HepG2 (cell line): ENCODE results near the gene STXBP5L. TPM values are rescaled to one million over a fixed set of nuclear protein-coding genes. Genes with fewer than 3 reads are reported as not detected.
A peak's percentile ranks its signal among the peaks of the same experiment; 100 is the strongest.

Source experiments
- ATAC-seq: fragments of 200-7000 bp; cut with Tn5 transposase; 3 replicates; pipeline ENCODE4 v1.9.1; 2020; ENCODE audit warnings: mild to moderate bottlenecking, moderate library complexity
- BruUV-seq: library from RNA; stranded (reverse); fragments of 400-500 nt; replicated peaks from 2 replicates; lab custom pipeline; 2021; lab: Mats Ljungman, UMichigan
- CTCF ChIA-PET: fragments of 300-600 bp; formaldehyde crosslinking; extraction: SDS; loops from one replicate; lab custom pipeline; 2021; ENCODE audit warnings: low total read pairs, inconsistent platforms, low intra/inter-chr PET ratio; lab: Yijun Ruan, JAX
- POLR2A ChIA-PET: fragments of 350-600 bp; sonication (Branson Sonifier 250); formaldehyde crosslinking; loops from one replicate; lab custom pipeline; 2020; ENCODE audit warnings: antibody characterized with exemption, inconsistent platforms; lab: Yijun Ruan, JAX
- DNase-seq: peaks from one replicate; pipeline ENCODE4 v3.0.0-alpha.2; 2015; ENCODE audit warnings: low spot score
- FAIRE-seq: peaks from 3 replicates; lab custom pipeline; 2011; peaks lifted over from hg19 to GRCh38; lab: Jason Lieb, UNC
- H2AFZ ChIP-seq: one replicate; pipeline ENCODE4 v1.6.1; 2011; ENCODE audit warnings: low read length, inconsistent platforms
- H3K27ac ChIP-seq: fragments of 300-600 bp; 3 replicates; pipeline ENCODE4 v1.8.0; 2011; ENCODE audit warnings: mixed run types, mild to moderate bottlenecking, mixed read lengths, low read length, inconsistent platforms; ENCODE audit not compliant: insufficient read depth; ENCODE audit errors: extremely low read length
- H3K27me3 ChIP-seq, 2 experiments: fragments of 200-600 bp in 1 of 2; 2 replicates in 1 of 2; 3 replicates in 1 of 2; pipeline versions ENCODE4 v1.6.0 to v1.8.0; 2011; ENCODE audit warnings: low read length in 2 of 2, mild to moderate bottlenecking in 2 of 2, moderate library complexity in 2 of 2, inconsistent platforms in 1 of 2; ENCODE audit not compliant: insufficient read depth in 2 of 2, control insufficient read depth in 1 of 2
- H3K36me3 ChIP-seq, 2 experiments: fragments of 200-600 bp in 1 of 2; replicated peaks in 1 of 2; 2 replicates in 1 of 2; 3 replicates in 1 of 2; pipeline versions ENCODE4 v1.5.1 to v1.8.0; 2011; ENCODE audit warnings: low read length in 2 of 2, inconsistent platforms in 1 of 2; ENCODE audit not compliant: insufficient read depth in 2 of 2, control insufficient read depth in 1 of 2
- H3K4me1 ChIP-seq: 2 replicates; pipeline ENCODE4 v1.5.1; 2012; ENCODE audit warnings: low read length, inconsistent platforms; ENCODE audit not compliant: insufficient read depth
- H3K4me2 ChIP-seq: 2 replicates; pipeline ENCODE4 v1.6.0; 2011; ENCODE audit warnings: low read depth, low read length, inconsistent platforms
- H3K4me3 ChIP-seq, 3 experiments: fragments of 200-600 bp in 1 of 3; sonication (generic), shearing (Covaris generic) in 1 of 3; replicated peaks in 1 of 3; 2 replicates each; pipeline ENCODE4 v1.5.1; 2011 to 2016; ENCODE audit warnings: low read length in 3 of 3, inconsistent platforms in 2 of 3, low read depth in 2 of 3, mild to moderate bottlenecking in 2 of 3, control low read depth in 1 of 3, mixed read lengths in 1 of 3; ENCODE audit not compliant: insufficient read depth in 1 of 3
- H3K79me2 ChIP-seq: one replicate; pipeline ENCODE4 v1.6.1; 2011; ENCODE audit warnings: low read length, inconsistent platforms; ENCODE audit not compliant: insufficient read depth
- H3K9ac ChIP-seq: 2 replicates; pipeline ENCODE4 v1.6.0; 2011; ENCODE audit warnings: mild to moderate bottlenecking, low read depth, low read length, inconsistent platforms; ENCODE audit not compliant: insufficient read depth
- H3K9me3 ChIP-seq: 2 replicates; pipeline ENCODE4 v1.5.1; 2012; ENCODE audit warnings: mild to moderate bottlenecking, low read length
- H4K20me1 ChIP-seq: 2 replicates; pipeline ENCODE4 v1.6.0; 2011; ENCODE audit warnings: inconsistent platforms, mild to moderate bottlenecking, low read length, moderate library complexity; ENCODE audit not compliant: insufficient read depth
- BRD4 ChIP-seq: sonication (generic); formaldehyde crosslinking; IDR thresholded peaks from 2 replicates; pipeline ENCODE4 v1.4.0; 2020; ENCODE audit warnings: missing genetic modification reagents
- CHD2 ChIP-seq: IDR thresholded peaks from 2 replicates; pipeline ENCODE4 v1.6.1; 2011; ENCODE audit warnings: low read depth, low read length, improper control_type of control experiment
- FOXA1 ChIP-seq, 2 experiments: fragments of 450-650 bp in 1 of 2; sonication (generic) in 1 of 2; formaldehyde crosslinking in 1 of 2; IDR thresholded peaks; 2 replicates each; pipeline versions ENCODE4 v1.4.0 to v1.6.1; 2016 to 2020; ENCODE audit warnings: missing genetic modification reagents in 1 of 2
- MAFK ChIP-seq, 2 experiments: IDR thresholded peaks in 1 of 2; conservative IDR thresholded peaks in 1 of 2; 2 replicates each; pipeline ENCODE4 v1.6.1; 2011; ENCODE audit warnings: improper control_type of control experiment in 2 of 2, low read length in 2 of 2
- TARDBP ChIP-seq: sonication (generic); formaldehyde crosslinking; IDR thresholded peaks from 2 replicates; pipeline ENCODE4 v1.8.0; 2022; ENCODE audit warnings: mild to moderate bottlenecking, missing genetic modification reagents
- ZNF331 ChIP-seq: sonication (generic); formaldehyde crosslinking; IDR thresholded peaks from 2 replicates; pipeline ENCODE4 v1.4.0; 2020; ENCODE audit warnings: missing genetic modification reagents
- ZNF879 ChIP-seq: sonication (generic); formaldehyde crosslinking; IDR thresholded peaks from 2 replicates; pipeline ENCODE4 v1.8.1; 2023; ENCODE audit warnings: missing genetic modification reagents
- WGBS: methylation state at CpG from one replicate; pipeline ENCODE4 v1.1.6; 2017; ENCODE audit warnings: low lambda C conversion rate; 5-methylcytosine and 5-hydroxymethylcytosine counted together
- in situ Hi-C: cut with HindIII; loops from 2 replicates; pipeline ENCODE4 v1.10.0; 2017; ENCODE audit warnings: low pct_unique_long_range_greater_than_20kb; ENCODE audit not compliant: extremely low pct_ligation_motif_present
- intact Hi-C: fragments of 100-400 bp; cut with micrococcal nuclease; formaldehyde crosslinking; loops from one replicate; pipeline ENCODE4 v1.10.0; 2022; ENCODE audit not compliant: unreplicated experiment
- polyA plus RNA-seq, 8 experiments: library from polyadenylated mRNA; depleted of rRNA in 3 of 8; stranded (reverse) in 7 of 8; unstranded in 1 of 8; fragments of >200 nt; fragmentation: Illumina TruSeq in 4 of 8; extraction: Trizol in 4 of 8; gene quantifications; 2 replicates each; pipeline versions ENCODE4 v1.2.1 to v1.2.3, GENCODE V29; 2011 to 2016; ENCODE audit warnings: low read depth in 4 of 8, missing spikeins in 1 of 8, mixed read lengths in 1 of 8; ENCODE audit not compliant: insufficient read depth in 1 of 8
- total RNA-seq, 5 experiments: library from RNA; depleted of rRNA; stranded (reverse); fragments of >200 nt; fragmentation: Illumina TruSeq; extraction: Trizol; gene quantifications; 2 replicates each; pipeline ENCODE4 v1.2.3, GENCODE V29; 2016; ENCODE audit warnings: low read depth in 1 of 5
- TF ChIP-seq, protein P1 (sequence below): fragments of 450-650 bp; IDR thresholded peaks from 2 replicates; pipeline ENCODE4 v1.6.1; 2017; ENCODE audit warnings: mild to moderate bottlenecking
- TF ChIP-seq, protein P2 (sequence below): sonication (generic); formaldehyde crosslinking; IDR thresholded peaks from 2 replicates; pipeline ENCODE4 v1.4.0; 2020; ENCODE audit warnings: missing genetic modification reagents, mild to moderate bottlenecking, borderline replicate concordance
- TF ChIP-seq, protein P3 (sequence below): sonication (generic); formaldehyde crosslinking; IDR thresholded peaks from 2 replicates; pipeline ENCODE4 v1.4.0; 2020; ENCODE audit warnings: missing genetic modification reagents, borderline replicate concordance

Gene STXBP5L
- total and polyA plus RNA-seq, 2 of the 13 experiments (the other 11 are each of a cell fraction or from before 2014, with no cell fraction given) = not detected

DNA sequence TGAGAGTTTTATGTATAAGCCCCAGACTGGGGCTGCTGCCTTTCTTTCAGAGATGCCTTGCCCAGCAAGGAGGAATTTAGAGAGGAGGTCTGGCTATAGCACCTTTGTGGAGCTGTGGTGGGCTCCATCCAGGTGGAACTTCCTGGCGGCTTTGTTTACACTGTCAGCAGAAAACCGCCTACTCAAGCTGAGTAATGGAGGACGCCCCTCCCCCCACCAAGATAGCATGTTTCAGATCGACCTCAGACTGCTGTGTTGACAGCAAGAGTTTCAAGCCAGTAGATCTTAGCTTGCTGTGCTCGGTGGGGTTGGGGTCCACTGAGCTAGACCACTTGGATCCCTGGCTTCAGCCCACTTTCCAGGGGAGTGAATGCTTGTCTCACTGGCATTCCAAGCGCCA is 155.6 kb downstream of the STXBP5L start:
- TF ChIP-seq MAFK (conservative IDR thresholded peaks at IDR 0.05 in 1 of 2, IDR thresholded peaks at IDR 0.05 in 1 of 2; ENCODE audit: low read length in 2 of 2) (peak in 1 of 2 experiments; percentile 13; a peak in 1 of 4 replicates), FOXA1 (IDR thresholded peaks at IDR 0.05) (no peak), FOXA1 (CRISPR knock-in tag; IDR thresholded peaks at IDR 0.05) (no peak), TARDBP (CRISPR knock-in tag) (no peak), BRD4 (CRISPR knock-in tag) (no peak), CHD2 (no peak), ZNF879 (CRISPR knock-in tag) (no peak), ZNF331 (CRISPR knock-in tag) (peak; percentile 26; the same call in 1 of the 2 replicates)
- TF ChIP-seq, protein P1, sequence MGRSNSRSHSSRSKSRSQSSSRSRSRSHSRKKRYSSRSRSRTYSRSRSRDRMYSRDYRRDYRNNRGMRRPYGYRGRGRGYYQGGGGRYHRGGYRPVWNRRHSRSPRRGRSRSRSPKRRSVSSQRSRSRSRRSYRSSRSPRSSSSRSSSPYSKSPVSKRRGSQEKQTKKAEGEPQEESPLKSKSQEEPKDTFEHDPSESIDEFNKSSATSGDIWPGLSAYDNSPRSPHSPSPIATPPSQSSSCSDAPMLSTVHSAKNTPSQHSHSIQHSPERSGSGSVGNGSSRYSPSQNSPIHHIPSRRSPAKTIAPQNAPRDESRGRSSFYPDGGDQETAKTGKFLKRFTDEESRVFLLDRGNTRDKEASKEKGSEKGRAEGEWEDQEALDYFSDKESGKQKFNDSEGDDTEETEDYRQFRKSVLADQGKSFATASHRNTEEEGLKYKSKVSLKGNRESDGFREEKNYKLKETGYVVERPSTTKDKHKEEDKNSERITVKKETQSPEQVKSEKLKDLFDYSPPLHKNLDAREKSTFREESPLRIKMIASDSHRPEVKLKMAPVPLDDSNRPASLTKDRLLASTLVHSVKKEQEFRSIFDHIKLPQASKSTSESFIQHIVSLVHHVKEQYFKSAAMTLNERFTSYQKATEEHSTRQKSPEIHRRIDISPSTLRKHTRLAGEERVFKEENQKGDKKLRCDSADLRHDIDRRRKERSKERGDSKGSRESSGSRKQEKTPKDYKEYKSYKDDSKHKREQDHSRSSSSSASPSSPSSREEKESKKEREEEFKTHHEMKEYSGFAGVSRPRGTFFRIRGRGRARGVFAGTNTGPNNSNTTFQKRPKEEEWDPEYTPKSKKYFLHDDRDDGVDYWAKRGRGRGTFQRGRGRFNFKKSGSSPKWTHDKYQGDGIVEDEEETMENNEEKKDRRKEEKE = no peak
- TF ChIP-seq, protein P2, sequence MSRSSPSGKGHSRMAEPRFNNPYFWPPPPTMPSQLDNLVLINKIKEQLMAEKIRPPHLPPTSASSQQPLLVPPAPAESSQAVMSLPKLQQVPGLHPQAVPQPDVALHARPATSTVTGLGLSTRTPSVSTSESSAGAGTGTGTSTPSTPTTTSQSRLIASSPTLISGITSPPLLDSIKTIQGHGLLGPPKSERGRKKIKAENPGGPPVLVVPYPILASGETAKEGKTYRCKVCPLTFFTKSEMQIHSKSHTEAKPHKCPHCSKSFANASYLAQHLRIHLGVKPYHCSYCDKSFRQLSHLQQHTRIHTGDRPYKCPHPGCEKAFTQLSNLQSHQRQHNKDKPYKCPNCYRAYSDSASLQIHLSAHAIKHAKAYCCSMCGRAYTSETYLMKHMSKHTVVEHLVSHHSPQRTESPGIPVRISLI (CRISPR knock-in tag) = no peak
- TF ChIP-seq, protein P3, sequence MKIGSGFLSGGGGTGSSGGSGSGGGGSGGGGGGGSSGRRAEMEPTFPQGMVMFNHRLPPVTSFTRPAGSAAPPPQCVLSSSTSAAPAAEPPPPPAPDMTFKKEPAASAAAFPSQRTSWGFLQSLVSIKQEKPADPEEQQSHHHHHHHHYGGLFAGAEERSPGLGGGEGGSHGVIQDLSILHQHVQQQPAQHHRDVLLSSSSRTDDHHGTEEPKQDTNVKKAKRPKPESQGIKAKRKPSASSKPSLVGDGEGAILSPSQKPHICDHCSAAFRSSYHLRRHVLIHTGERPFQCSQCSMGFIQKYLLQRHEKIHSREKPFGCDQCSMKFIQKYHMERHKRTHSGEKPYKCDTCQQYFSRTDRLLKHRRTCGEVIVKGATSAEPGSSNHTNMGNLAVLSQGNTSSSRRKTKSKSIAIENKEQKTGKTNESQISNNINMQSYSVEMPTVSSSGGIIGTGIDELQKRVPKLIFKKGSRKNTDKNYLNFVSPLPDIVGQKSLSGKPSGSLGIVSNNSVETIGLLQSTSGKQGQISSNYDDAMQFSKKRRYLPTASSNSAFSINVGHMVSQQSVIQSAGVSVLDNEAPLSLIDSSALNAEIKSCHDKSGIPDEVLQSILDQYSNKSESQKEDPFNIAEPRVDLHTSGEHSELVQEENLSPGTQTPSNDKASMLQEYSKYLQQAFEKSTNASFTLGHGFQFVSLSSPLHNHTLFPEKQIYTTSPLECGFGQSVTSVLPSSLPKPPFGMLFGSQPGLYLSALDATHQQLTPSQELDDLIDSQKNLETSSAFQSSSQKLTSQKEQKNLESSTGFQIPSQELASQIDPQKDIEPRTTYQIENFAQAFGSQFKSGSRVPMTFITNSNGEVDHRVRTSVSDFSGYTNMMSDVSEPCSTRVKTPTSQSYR (CRISPR knock-in tag) = 0 out of 2 replicates have a peak, but pooled peaks have one; percentile 43
- in situ Hi-C loops = no loop called here
- Histone ChIP-seq H3K79me2 (no peaks in the 10 kb centered on the region), H3K4me1 (0 out of 2 replicates have a peak, but pooled peaks cover 6% of the 10 kb centered on the region), H2AFZ (no peak overlapping the region), H3K9me3 (no peaks in the 10 kb centered on the region), H3K36me3 (no peaks in the 10 kb centered on the region), H3K27ac (no peak overlapping the region), H3K4me2 (0 out of 2 replicates have a peak overlapping the region, but pooled peaks have one; percentile 5), H4K20me1 (no peaks in the 10 kb centered on the region), H3K4me3 (no peak overlapping the region), H3K27me3 (no peaks in the 10 kb centered on the region), H3K9ac (no peak overlapping the region)
- intact Hi-C loops = no loop called here
- ATAC-seq (no peak), FAIRE-seq (no peak), DNase-seq (no peak)
- ChIA-PET POLR2A (no interaction called here), CTCF (no interaction called here)
- BruUV-seq = no TSS peak
- 5% methylated on average over 2 of the region's 6 CpGs for WGBS
